ENCODE data around the gene ZNF827. TPM values are rescaled to one million over a fixed set of nuclear protein-coding genes. Genes with fewer than 3 reads are reported as not detected.

Gene ZNF827
- total and polyA plus RNA-seq, 2 experiments from 2014 or later, result 20.3 to 33.1 TPM

- TF ChIP-seq ZNF462 (CRISPR knock-in tag; IDR thresholded peaks at IDR 0.05) (no peak), JUNB (IDR thresholded peaks at IDR 0.05; ENCODE audit: unreplicated experiment) (no peak)
Measured at GRCh38 chr4:145766273-145766672, 172.3 kb downstream of the ZNF827 start (continued).

- no peaks in the 10 kb centered on the region for H4K20me1 ChIP-seq (replicated peaks; ENCODE audit: insufficient read depth)
- H3F3A ChIP-seq (replicated peaks; ENCODE audit: low read depth), result 0 out of 2 replicates have a peak, but pooled peaks cover 4% of the 10 kb centered on the region
- no peaks in the 10 kb centered on the region for H3K27me3 ChIP-seq (ENCODE audit: insufficient read depth)
- no peak overlapping the region for H3K4me3 Mint-ChIP-seq
- peaks cover 2% of the 10 kb centered on the region; the same call in 2 of the 3 replicates for H3K4me1 Mint-ChIP-seq
- H3K4me1 ChIP-seq (ENCODE audit: insufficient read depth), result no peaks in the 10 kb centered on the region
- no peak for ATAC-seq
- no peak overlapping the region for H3K4me3 ChIP-seq
- H3K36me3 ChIP-seq (ENCODE audit: insufficient read depth), result peaks cover 42% of the 10 kb centered on the region
- no peaks in the 10 kb centered on the region for H3K9me2 ChIP-seq (ENCODE audit: insufficient read depth)
- 0 out of 2 replicates have a peak overlapping the region, but pooled peaks have one; percentile 59 for H3K27ac ChIP-seq (ENCODE audit: low read depth)
- peaks cover 79% of the 10 kb centered on the region for H3K36me3 Mint-ChIP-seq (ENCODE audit: low read depth)
- H2AFZ ChIP-seq, result no peak overlapping the region
- no peaks in the 10 kb centered on the region for H3K79me2 ChIP-seq (replicated peaks; ENCODE audit: insufficient read depth)
- H3K4me2 ChIP-seq, result no peak overlapping the region
- TF ChIP-seq JUNB (IDR thresholded peaks at IDR 0.05; ENCODE audit: unreplicated experiment) (no peak), CREB1 (CRISPR knock-in tag; IDR thresholded peaks at IDR 0.05; ENCODE audit: low read depth) (no peak), REST (IDR thresholded peaks at IDR 0.05; ENCODE audit: unreplicated experiment) (no peak)
- no peak for DNase-seq (ENCODE audit: low spot score)
- peaks cover 2% of the 10 kb centered on the region for H3K27me3 Mint-ChIP-seq (ENCODE audit: insufficient read depth, low read depth, poor library complexity)
- H3K9me3 Mint-ChIP-seq, result no peaks in the 10 kb centered on the region
- peak overlapping the region; percentile 16; the same call in 1 of the 2 replicates for H3K27ac Mint-ChIP-seq
Measured at GRCh38 chr4:145763399-145763798, 175.2 kb downstream of the ZNF827 start.

Data from GM23338 (cell line).